Activated CD8-positive, alpha-beta memory T cell treated with anti-CD3 and anti-CD28 coated beads, Interleukin-2, amount 10 ng/mL, durations not matched to agents 7 days and 5 days (primary cell): ENCODE data around the gene ASPRV1. TPM values are rescaled to one million over a fixed set of nuclear protein-coding genes. Genes with fewer than 3 reads are reported as not detected.

Experiments
- ATAC-seq: fragments of 150-1000 bp; cut with Tn5 transposase; one replicate; pipeline ENCODE4 v1.10.0; 2021; ENCODE audit warnings: moderate library complexity
- CTCF ChIA-PET: fragments of 350-600 bp; sonication (Branson Sonifier 250); formaldehyde crosslinking; loops from one replicate; lab custom pipeline; 2021; ENCODE audit warnings: antibody characterized with exemption; lab: Charles Lee
- DNase-seq: peaks from one replicate; pipeline ENCODE4 v3.0.0-alpha.2; 2020
- H3K27ac Mint-ChIP-seq: one replicate; pipeline ENCODE4 v1.8.0; 2021; ENCODE audit warnings: mild to moderate bottlenecking, mixed read lengths
- H3K27me3 Mint-ChIP-seq: one replicate; pipeline ENCODE4 v1.8.0; 2021; ENCODE audit warnings: mixed read lengths
- H3K36me3 Mint-ChIP-seq: one replicate; pipeline ENCODE4 v1.8.0; 2021; ENCODE audit warnings: mild to moderate bottlenecking, mixed read lengths
- H3K4me1 Mint-ChIP-seq: one replicate; pipeline ENCODE4 v1.8.0; 2021; ENCODE audit warnings: mixed read lengths
- H3K4me3 Mint-ChIP-seq: one replicate; pipeline ENCODE4 v1.8.0; 2021; ENCODE audit warnings: mild to moderate bottlenecking, moderate library complexity, mixed read lengths
- H3K9me3 Mint-ChIP-seq: one replicate; pipeline ENCODE4 v1.8.0; 2022; ENCODE audit warnings: low read depth, mixed read lengths
- total RNA-seq, 2 experiments: library from RNA; stranded (reverse); gene quantifications; one replicate each; pipeline ENCODE4 v1.2.3, GENCODE V29; 2021

ASPRV1 gene
- total RNA-seq, 2 experiments from 2014 or later: 1.3 to 1.8 TPM

DNA sequence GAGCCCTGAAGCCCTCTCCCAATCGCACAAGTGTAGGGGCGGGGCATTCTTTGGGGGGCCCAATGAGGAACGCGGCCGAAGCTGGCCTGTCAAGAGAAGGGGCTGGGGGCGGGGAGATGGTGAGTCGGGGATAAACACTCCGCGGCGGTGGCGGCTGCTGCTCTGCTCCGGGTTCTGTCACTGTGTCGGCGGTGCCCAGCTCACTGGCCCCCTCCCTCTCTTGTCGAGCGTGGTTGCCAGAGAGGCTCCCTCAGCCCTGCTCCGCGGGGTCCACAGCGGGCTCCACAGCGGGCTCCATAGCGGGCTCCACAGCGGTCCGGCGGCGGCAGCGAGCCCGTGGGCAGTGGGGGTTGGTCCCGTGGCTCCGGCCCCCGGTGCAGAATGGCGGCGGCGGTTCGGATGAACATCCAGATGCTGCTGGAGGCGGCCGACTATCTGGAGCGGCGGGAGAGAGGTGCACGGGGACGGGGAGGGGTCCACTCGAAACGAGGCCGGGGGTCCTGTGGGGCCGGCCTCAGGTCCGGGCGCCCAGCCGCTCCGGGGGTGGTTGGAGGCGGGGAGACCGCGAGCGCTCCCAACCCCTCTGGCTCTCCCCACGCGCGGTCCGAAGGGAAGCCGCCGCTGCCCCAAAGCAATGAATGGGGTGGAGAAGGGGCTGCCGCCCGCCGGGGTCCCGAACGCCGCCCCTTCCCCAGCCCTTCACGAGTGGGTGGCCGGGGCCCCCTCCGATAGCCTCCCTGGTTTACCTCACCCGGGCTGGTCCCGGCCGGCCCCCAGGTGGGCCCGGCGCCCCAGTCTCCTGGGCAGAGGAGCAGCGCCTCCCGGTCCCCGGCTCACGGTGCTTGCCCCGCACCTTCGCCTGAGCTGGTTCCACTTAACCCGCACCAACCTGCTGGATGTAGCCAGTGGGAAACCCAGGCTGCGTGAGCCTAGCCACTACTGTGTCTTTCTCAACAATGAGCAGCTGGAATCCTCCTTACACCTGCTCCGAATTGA lies 46.2 kb downstream of the ASPRV1 start, which contains the start of gene MXD1:
MXD1 (plus strand) TSS at position 160 of the 996 bp plus-strand sequence; CDS start at position 382, 222 bp downstream.
- Mint-ChIP-seq H3K27me3 (no peaks in the 10 kb centered on the region), H3K27ac (peak within 1 kb of the TSS; percentile 86), H3K9me3 (no peaks in the 10 kb centered on the region), H3K4me3 (peak within 1 kb of the TSS; percentile 78), H3K36me3 (peaks cover 22% of the 10 kb centered on the region), H3K4me1 (peaks cover 38% of the 10 kb centered on the region)
- no peak for ATAC-seq
- peak; percentile 52 for DNase-seq
- CTCF ChIA-PET: interaction anchor here (0.6 to 6.9 kb wide), 30 partner anchors 10 to 388 kb away, joined by 3 to 135 read pairs (median 5); partner anchors contain the start of genes C2orf42 and SNRPG

DNA sequence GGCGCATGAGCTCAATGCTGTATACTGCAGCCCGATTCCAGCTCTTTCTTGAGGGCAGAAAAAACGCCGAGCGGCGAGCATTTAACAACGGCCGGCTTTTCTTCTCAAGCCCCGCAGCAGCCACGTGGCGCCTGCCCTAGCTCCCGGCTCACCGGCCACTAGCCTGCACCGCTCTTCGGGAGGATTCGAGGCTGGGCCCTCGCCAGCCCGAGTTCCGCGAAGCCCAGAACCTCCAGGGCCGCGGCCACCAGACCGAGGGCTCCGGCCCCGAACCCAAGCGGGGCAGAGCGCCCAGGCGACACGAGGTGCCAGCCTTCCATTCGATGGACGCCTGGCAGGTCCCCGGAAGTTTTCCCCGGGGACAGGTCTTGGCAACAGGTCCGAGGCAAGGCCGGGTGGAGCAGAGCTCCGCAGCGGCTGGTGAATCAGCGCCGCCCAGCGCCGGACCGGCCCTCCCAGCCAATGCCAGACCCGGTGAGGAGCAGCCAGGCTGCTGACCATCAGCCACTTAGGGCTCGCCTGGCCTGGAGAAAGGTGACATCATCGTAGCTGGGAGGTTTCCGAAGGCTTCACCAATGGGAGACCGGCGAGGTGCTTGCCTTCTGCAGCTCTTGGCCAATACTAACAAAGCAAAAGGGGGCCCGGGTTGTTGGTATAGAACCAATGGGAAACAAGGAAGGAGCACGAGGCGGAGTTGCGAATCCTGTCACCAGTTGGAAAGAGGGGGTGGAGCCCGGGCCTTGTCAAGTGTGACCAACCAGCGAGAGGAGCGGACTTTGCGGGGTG lies 47.1 kb downstream of the ASPRV1 start:
- peak overlapping the region; percentile 86 for H3K27ac Mint-ChIP-seq
- H3K4me3 Mint-ChIP-seq: peak overlapping the region; percentile 78
- peaks cover 19% of the 10 kb centered on the region for H3K36me3 Mint-ChIP-seq
- no peaks in the 10 kb centered on the region for H3K27me3 Mint-ChIP-seq
- H3K4me1 Mint-ChIP-seq: peaks cover 38% of the 10 kb centered on the region
- DNase-seq (peak; percentile 100), ATAC-seq (peak; percentile 91)
- CTCF ChIA-PET: interaction anchor here (0.6 to 6.9 kb wide), 28 partner anchors 9 to 390 kb away, joined by 3 to 135 read pairs (median 5); partner anchors contain the start of genes C2orf42 and SNRPG
- no peaks in the 10 kb centered on the region for H3K9me3 Mint-ChIP-seq

- DNase-seq (no peak), ATAC-seq (no peak)
- Mint-ChIP-seq H3K27me3 (no peaks in the 10 kb centered on the region), H3K27ac (peak overlapping the region; percentile 18), H3K4me1 (peaks cover 26% of the 10 kb centered on the region), H3K36me3 (peaks cover 20% of the 10 kb centered on the region), H3K9me3 (no peaks in the 10 kb centered on the region), H3K4me3 (no peak overlapping the region)
- CTCF ChIA-PET: interaction anchor here (0.6 to 6.9 kb wide), 22 partner anchors 11 to 393 kb away, joined by 3 to 135 read pairs (median 4); partner anchors contain the start of genes C2orf42, FAM136A and SNRPG
Measured at GRCh38 chr2:69911985-69912563, 49.4 kb downstream of the ASPRV1 start.

Other genes starting within 250 kb of the ASPRV1 start
- 10 to 100 TPM; 56.1 to 66.6 TPM for gene ANXA4, start 219.5 kb downstream of the ASPRV1 start, total RNA-seq
- 10 to 100 TPM; 26.5 to 32.6 TPM for gene GMCL1, start 132.0 kb downstream of the ASPRV1 start, total RNA-seq
- 10 to 100 TPM; 54.6 to 60.0 TPM for gene SNRNP27, start 67.7 kb downstream of the ASPRV1 start, total RNA-seq
- 10 to 100 TPM; 19.3 to 22.3 TPM for gene MXD1, start 46.5 kb downstream of the ASPRV1 start, total RNA-seq
- 100 to 1,000 TPM; 429 to 464 TPM for gene PCBP1, start 125.8 kb upstream of the ASPRV1 start, total RNA-seq
- 10 to 100 TPM; 26.6 to 28.6 TPM for gene C2orf42, start 229.4 kb upstream of the ASPRV1 start, total RNA-seq